22Rv1 (cell line): ENCODE results near the gene IL34.

Source experiments
- H3K27ac ChIP-seq: fragments of 450-650 bp; 2 replicates; pipeline ENCODE4 v1.5.1; 2017
- CTCF ChIP-seq: fragments of 450-650 bp; IDR thresholded peaks from 2 replicates; pipeline ENCODE4 v1.5.1; 2017; ENCODE audit warnings: mild to moderate bottlenecking
- ZFX ChIP-seq: fragments of 450-650 bp; IDR thresholded peaks from 2 replicates; pipeline ENCODE4 v1.6.1; 2017; ENCODE audit warnings: antibody characterized with exemption, borderline replicate concordance

The IL34 gene

DNA sequence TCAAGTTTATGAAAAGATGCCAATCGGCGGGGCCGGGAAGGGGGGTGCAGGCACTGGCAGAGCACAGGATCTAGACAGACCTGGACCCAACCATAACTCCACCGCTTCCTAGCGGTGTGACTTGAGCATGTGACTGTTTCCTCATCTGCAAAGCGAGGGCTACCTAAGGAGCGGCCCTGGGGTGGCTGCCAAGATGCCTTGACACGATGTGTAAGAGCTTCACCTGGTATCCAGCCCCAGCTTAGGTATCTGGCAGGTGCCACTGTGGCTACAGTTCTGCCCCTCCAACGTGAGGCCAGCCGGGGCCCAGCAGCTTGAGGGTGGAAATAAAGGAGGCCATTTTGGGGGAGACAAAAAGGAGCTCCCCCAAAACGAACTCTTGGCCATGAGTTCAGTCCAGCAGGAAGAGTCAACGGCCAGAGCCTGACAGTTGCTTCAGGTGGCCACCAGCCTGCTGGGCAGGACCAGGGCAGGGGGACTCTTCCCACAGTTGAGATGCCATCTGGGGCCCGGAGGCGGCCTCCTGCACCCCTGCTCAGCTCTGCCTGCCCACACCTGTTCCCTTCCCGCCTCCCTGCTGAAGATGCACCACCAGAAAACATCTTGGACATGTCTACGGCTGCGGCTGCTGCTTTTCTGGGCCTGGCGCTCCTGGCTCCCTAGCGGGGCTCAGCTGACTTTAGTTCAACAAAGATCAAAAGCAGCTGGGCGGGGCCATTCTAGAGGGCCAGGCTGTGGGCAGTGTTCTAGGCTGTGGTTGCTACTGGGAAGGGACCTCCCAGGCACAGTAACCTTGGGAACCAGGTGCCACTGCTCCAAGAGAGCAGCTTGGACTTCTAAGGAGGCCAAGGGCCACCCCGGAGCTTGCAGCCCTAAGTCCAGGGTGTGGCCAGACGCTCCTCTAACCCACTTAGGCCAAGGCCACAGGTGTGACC lies 42.9 kb downstream of the IL34 start:
- no peak overlapping the region for H3K27ac ChIP-seq
- TF ChIP-seq CTCF (no peak), ZFX (no peak)

DNA sequence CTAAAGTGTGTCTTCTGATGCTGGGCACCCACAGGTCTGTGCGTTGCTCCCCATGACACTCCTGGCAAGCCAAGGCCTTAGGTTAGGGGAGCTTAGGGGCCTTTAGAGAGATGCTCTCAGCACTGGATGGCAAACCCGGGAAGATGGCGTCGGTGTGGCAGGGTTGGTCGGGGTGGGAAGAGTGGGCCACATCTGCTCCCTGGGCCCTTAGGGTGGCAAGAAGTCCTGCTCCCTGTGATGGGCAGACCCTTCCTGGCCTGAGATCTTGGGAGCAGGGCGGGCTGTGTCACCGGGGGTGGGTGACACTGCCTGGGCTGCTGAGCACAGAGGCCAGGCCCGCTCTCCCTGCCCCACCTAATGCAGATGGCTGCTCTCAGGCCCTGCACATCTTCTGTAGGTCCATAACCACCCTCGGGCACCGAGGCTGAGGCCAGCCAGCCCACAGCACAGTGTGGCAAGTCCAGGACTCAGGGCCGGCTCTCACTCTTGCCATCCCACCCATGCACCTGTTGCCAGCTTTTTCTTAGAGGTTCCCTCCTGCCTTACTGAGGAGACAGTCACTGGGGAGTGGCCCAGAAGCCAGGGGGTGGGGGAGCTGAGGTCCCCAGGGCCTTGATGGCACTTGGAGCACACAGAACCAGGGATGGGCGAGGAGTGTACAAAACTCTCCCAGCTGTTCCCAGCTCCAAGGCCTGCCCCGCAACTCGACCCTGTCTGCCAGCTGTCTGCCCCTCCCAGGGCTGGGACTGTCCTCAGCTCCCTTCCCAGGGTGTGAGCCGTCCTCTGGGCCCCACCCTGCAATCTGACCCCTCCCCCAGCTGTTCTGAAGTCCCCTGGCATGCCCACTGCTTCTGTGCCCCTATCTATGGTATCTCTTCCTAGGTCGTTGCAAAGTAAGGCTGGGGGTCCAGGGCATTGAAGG lies 43.9 kb downstream of the IL34 start:
- TF ChIP-seq ZFX = no peak
- TF ChIP-seq CTCF = no peak
- no peak overlapping the region for H3K27ac ChIP-seq

- H3K27ac ChIP-seq = no peak overlapping the region
- TF ChIP-seq ZFX (no peak), CTCF (no peak)
Observed at GRCh38 chr16:70691223-70692129, 45.1 kb downstream of the IL34 start.

DNA sequence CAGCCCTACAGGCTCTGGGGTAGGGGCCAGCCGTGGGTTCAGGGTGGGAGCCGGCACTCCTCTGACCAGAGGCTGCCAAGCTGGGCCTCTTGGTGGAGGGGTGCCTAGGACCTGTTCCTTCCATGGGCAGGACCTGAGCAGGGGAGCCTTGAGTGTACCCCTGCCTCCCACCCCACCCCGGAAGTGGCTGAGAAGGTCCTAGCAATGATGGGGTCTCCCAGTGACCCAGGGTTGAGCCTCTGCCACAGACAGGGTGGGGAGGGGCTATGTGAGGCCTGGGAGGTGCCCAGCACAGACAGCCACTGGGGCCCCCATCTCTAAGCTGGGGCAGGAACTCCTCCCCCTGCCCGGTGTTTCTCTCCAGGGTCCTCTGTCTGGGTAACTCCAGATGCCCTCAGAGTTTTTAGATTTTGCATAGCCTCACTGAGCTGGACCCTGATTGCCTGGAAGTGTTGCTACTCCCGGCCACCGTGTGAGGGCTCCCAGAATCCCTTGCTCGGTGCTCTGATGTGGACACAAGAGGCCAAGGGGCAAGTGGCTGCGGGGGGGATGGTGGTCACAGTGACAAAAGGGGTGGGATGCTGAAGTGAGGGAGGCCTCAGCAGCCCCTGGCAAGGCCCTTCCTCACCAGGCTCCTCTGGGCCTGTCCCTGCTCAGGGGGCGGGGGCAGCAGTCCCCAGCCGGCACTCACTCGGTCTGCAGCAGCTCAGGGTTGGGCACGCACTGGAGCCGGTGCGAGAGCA lies 45.9 kb downstream of the IL34 start:
- TF ChIP-seq CTCF = no peak
- TF ChIP-seq ZFX = no peak

GRCh38 chr16:70692873-70693671 lies 46.7 kb downstream of the IL34 start:
- H3K27ac ChIP-seq = no peak overlapping the region
- no peak for TF ChIP-seq ZFX
- TF ChIP-seq CTCF = no peak

More for the DNA sequence above, 45.9 kb downstream of the IL34 start:
- H3K27ac ChIP-seq = no peak overlapping the region
